Thyroid gland (tissue), 4 donors: Measurements from ENCODE around the gene DOCK10. TPM values are rescaled to one million over a fixed set of nuclear protein-coding genes. Genes with fewer than 3 reads are reported as not detected.
A peak's percentile ranks its signal among the peaks of the same experiment; 100 is the strongest.

Source experiments
- DNase-seq, 2 donors: peaks; one replicate each; pipeline ENCODE4 v3.0.0-alpha.2; 2019
- H3K27ac ChIP-seq, 3 donors: fragments of 200-600 bp; sonication (generic); 1 replicate in 2 of 3; 2 replicates in 1 of 3; pipeline ENCODE4 v1.5.1; 2016 to 2019; ENCODE audit warnings: mild to moderate bottlenecking in 1 of 3, moderate library complexity in 1 of 3
- H3K27me3 ChIP-seq: fragments of 200-600 bp; sonication (generic); one replicate; pipeline ENCODE4 v1.5.1; 2019
- H3K36me3 ChIP-seq, 2 donors: fragments of 200-600 bp; sonication (generic); one replicate each; pipeline ENCODE4 v1.5.1; 2016 to 2019
- H3K4me1 ChIP-seq, 2 donors: fragments of 200-600 bp; sonication (generic); one replicate each; pipeline ENCODE4 v1.5.1; 2017 to 2019
- H3K4me3 ChIP-seq, 3 donors: fragments of 200-600 bp; sonication (generic); replicated peaks in 1 of 3; 1 replicate in 2 of 3; 2 replicates in 1 of 3; pipeline ENCODE4 v1.5.1; 2016; ENCODE audit warnings: mild to moderate bottlenecking in 1 of 3
- H3K9me3 ChIP-seq: fragments of 200-600 bp; sonication (generic); one replicate; pipeline ENCODE4 v1.5.1; 2017
- POLR2A ChIP-seq, 2 donors: fragments of 450-650 bp; IDR thresholded peaks; one replicate each; pipeline ENCODE4 v1.6.1; 2017; ENCODE audit warnings: antibody characterized with exemption in 2 of 2, mild to moderate bottlenecking in 2 of 2, moderate library complexity in 1 of 2
- WGBS, 2 donors: methylation state at CpG; one replicate each; pipeline ENCODE4 v1.1.5; 2017; 5-methylcytosine and 5-hydroxymethylcytosine counted together
- intact Hi-C: fragments of 100-400 bp; cut with DNase I; formaldehyde crosslinking; loops from one replicate; pipeline ENCODE4 v1.15.1; 2023
- total RNA-seq, 4 donors: library from RNA; depleted of rRNA; stranded (reverse); fragments of >200 nt; gene quantifications; one replicate each; pipeline ENCODE4 v1.2.3, GENCODE V29; 2016
- TF ChIP-seq, protein P1 (sequence below), 6 experiments: fragments of 200-600 bp in 3 of 6; fragments of 450-650 bp in 3 of 6; sonication (generic) in 3 of 6; IDR thresholded peaks; one replicate each; pipeline ENCODE4 v1.5.1; 2016 to 2019; ENCODE audit warnings: antibody characterized with exemption in 6 of 6, mild to moderate bottlenecking in 2 of 6, inconsistent platforms in 1 of 6, moderate library complexity in 1 of 6

DOCK10 gene
- total RNA-seq, 4 donors from 2014 or later, result 4.6 to 8.9 (median 7.1) TPM

DNA sequence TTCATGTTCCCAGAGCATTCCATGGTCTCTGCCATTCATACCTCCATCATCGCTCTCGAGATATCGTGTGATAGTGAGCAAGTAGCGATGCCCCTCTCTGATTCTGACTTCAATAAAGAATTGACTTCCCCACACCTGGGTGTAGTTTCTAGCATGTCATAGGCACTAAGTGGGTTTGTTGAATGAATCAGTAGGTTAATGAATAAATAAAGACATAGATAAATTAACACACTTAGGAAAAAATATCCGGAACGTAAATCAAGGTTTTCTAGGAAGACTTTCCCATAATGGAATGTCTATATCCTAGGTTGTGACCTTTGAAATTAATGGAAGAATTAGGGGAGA lies 159.1 kb downstream of the DOCK10 start:
- intact Hi-C loops, result no loop called here
- WGBS, 2 donors, result 94 to 99% methylated on average over 6 of the region's 6 CpGs
- H3K4me1 ChIP-seq, result no peaks in the 10 kb centered on the region
- H3K36me3 ChIP-seq, result no peaks in the 10 kb centered on the region
- no peak overlapping the region for H3K27ac ChIP-seq
- H3K27me3 ChIP-seq, result no peaks in the 10 kb centered on the region
- no peak for TF ChIP-seq POLR2A (IDR thresholded peaks at IDR 0.05)
- TF ChIP-seq, protein P1, sequence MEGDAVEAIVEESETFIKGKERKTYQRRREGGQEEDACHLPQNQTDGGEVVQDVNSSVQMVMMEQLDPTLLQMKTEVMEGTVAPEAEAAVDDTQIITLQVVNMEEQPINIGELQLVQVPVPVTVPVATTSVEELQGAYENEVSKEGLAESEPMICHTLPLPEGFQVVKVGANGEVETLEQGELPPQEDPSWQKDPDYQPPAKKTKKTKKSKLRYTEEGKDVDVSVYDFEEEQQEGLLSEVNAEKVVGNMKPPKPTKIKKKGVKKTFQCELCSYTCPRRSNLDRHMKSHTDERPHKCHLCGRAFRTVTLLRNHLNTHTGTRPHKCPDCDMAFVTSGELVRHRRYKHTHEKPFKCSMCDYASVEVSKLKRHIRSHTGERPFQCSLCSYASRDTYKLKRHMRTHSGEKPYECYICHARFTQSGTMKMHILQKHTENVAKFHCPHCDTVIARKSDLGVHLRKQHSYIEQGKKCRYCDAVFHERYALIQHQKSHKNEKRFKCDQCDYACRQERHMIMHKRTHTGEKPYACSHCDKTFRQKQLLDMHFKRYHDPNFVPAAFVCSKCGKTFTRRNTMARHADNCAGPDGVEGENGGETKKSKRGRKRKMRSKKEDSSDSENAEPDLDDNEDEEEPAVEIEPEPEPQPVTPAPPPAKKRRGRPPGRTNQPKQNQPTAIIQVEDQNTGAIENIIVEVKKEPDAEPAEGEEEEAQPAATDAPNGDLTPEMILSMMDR (IDR thresholded peaks at IDR 0.05), result no peak
- no peaks in the 10 kb centered on the region for H3K9me3 ChIP-seq
- no peak for DNase-seq
- H3K4me3 ChIP-seq, result no peak overlapping the region

DNA sequence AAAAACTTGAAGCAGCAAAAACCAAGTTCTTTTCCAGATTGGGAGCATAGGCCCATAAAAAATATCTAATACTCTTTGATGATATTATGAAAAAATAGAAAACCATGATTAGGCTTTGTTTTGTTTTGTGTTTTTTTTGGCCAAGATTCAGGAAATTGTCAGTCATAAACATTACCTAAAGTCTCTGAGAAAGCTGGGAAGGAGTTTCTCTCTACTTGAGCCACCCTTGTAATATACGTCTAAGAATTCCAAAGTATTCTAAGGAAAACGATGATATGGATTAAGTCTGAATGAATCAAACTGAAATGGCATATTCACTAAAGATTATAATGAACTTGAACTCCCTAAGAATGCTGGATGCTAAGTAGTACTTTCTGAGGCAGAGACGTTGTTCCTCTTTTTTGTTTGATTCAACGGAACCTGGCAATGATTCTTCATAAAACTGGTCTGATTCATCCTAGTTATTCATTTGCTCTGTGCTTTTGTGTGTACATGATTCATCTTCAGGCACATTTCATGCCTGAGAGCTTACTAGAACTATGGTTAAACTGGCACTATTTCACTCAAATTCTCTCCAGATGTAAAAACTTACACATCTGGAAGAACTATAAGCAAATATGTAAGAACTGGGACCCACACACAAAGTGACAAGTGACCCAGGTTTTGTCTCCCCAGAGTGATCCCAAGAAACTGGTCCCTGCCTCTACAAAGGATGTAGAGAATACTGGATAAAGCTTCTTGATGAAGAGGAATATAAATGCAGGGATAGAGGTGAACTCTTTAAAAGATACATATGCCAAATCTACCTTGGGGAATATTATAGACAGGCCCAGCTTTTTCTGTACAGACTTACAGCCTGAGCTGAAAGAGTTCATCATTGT lies 159.7 kb downstream of the DOCK10 start:
- no peaks in the 10 kb centered on the region for H3K36me3 ChIP-seq
- H3K27ac ChIP-seq, result no peak overlapping the region
- no peaks in the 10 kb centered on the region for H3K9me3 ChIP-seq
- no peaks in the 10 kb centered on the region for H3K4me1 ChIP-seq
- H3K27me3 ChIP-seq, result no peaks in the 10 kb centered on the region
- TF ChIP-seq, protein P1 (IDR thresholded peaks at IDR 0.05), result no peak
- TF ChIP-seq POLR2A (IDR thresholded peaks at IDR 0.05), result no peak
- no peak for DNase-seq
- no peak overlapping the region for H3K4me3 ChIP-seq
- 74 to 82% methylated on average over 4 of the region's 4 CpGs for WGBS, 2 donors
- intact Hi-C loops, result no loop called here

DNA sequence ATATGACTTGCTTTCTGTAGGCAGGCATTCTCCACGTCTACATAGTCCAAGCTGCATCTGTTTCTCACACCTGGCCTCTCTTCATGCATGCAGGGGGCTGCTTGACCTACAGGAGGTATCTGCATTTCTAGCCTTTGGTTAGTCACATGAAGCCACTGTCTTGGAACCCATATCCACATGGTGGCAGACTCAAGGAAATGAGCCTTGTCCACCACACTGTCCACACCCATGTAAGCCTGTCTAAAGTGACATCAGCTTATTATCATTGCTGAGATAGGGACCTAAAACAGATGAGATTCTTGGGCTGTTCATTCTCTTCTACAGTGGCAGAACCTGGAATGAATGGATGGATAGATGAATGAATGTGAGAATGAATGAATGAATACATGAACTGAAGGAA lies 160.4 kb downstream of the DOCK10 start:
- TF ChIP-seq, protein P1 (IDR thresholded peaks at IDR 0.05), result no peak
- TF ChIP-seq POLR2A (IDR thresholded peaks at IDR 0.05), result no peak
- H3K27ac ChIP-seq, result no peak overlapping the region

DNA sequence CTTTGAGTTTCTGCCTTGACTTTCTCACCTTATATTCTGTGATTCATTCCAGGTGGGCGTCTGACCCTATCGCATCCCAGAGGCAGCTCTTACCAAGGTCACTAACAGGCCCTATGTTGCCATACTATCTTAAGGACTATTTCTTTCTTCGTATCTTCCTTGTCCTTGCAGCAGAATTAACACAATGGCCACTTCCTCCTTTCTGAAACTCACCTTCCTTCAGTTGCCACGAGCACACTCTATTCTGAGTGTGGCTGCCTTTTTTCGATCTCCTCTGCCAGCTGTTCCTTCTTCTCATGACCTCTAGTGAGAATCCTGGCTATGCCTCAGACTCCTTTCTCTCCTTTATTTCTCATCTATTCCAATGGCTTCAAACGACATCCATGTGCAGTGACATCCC lies 165.7 kb downstream of the DOCK10 start:
- no peaks in the 10 kb centered on the region for H3K9me3 ChIP-seq
- no peak for TF ChIP-seq POLR2A (IDR thresholded peaks at IDR 0.05)
- TF ChIP-seq, protein P1 (IDR thresholded peaks at IDR 0.05), result no peak
- WGBS, 2 donors, result 88 to 94% methylated on average over 6 of the region's 6 CpGs

More for the DNA sequence above, 160.4 kb downstream of the DOCK10 start:
- no peaks in the 10 kb centered on the region for H3K9me3 ChIP-seq
- 76 to 91% methylated on average over 1 of the region's 1 CpG for WGBS, 2 donors
- H3K4me3 ChIP-seq, result no peak overlapping the region
- no peaks in the 10 kb centered on the region for H3K27me3 ChIP-seq
- no peaks in the 10 kb centered on the region for H3K4me1 ChIP-seq
- H3K36me3 ChIP-seq, result no peaks in the 10 kb centered on the region
- no peak for DNase-seq
- intact Hi-C loops, result no loop called here

DNA sequence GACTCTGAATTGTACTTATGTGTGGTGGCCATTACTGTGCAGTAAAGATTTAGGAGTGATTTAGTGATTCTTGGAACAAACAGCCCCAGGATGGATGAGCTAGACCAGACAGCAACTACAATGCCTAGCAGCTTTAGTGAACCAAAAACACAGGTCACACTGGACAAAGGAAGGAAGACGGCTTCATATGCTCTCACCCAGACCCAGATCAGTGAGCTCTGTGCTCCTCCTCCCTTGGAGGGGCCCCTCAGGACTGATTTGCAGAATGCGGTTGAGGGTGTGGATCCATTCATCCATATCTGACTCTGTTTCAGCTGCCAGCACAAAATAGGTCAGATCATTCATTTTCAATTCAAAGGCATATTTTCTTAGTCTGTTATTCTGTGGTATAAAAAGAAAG lies 166.4 kb downstream of the DOCK10 start:
- WGBS, 2 donors, result 14 to 47% methylated on average over 2 of the region's 2 CpGs
- H3K36me3 ChIP-seq, result no peaks in the 10 kb centered on the region
- TF ChIP-seq, protein P1 (IDR thresholded peaks at IDR 0.05), result no peak
- TF ChIP-seq POLR2A (IDR thresholded peaks at IDR 0.05), result no peak
- H3K27ac ChIP-seq, result no peak overlapping the region
- no peaks in the 10 kb centered on the region for H3K9me3 ChIP-seq
- no peaks in the 10 kb centered on the region for H3K27me3 ChIP-seq
- no peak overlapping the region for H3K4me3 ChIP-seq
- H3K4me1 ChIP-seq, result no peaks in the 10 kb centered on the region
- peak; percentile 39 to 40 for DNase-seq
- intact Hi-C loops, result no loop called here

More for the DNA sequence above, 165.7 kb downstream of the DOCK10 start:
- intact Hi-C loops, result no loop called here
- Histone ChIP-seq H3K27ac (no peak overlapping the region), H3K4me1 (no peaks in the 10 kb centered on the region), H3K36me3 (no peaks in the 10 kb centered on the region), H3K27me3 (no peaks in the 10 kb centered on the region), H3K4me3 (no peak overlapping the region)
- DNase-seq, result no peak
